HG03439 (cell line): ENCODE results near the gene DYSF.

Experiments used
- ATAC-seq: cut with Tn5 transposase; IDR thresholded peaks from one replicate; pipeline ENCODE4 v1.9.1; 2021; ENCODE audit warnings: mild to moderate bottlenecking, moderate library complexity; ENCODE audit not compliant: unreplicated experiment

Gene DYSF

DNA sequence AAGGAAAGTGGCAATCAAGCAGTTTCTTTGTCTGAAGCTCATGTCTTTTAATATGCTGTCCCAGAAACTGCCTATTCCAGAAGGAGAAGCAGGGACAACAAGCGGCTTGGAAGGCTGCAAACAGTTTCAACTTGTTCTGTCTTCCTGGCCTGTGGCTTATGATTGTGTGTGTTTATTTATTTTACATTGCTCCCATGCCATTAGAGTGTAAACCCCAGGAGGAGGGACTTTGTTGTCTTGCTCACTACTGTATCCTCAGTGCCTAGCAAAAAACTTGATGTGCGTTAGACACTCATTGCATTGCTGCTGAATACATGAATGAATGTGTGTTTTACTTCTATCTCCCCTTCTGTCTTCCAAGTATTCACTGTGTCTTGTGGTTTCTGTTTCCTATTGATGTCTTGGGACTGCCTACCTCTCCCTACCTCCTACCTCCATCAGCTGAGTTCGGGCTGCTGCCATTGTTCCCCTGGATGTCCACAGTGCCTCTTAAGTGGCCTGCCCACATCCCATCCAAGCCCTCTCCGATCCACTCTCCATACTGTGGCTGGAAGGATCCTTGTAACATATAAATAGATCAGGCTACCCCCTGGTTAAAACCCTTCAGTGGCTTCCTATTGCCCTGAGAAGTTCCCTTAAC, 261.4 kb downstream of the DYSF start:
- ATAC-seq: no peak

DNA sequence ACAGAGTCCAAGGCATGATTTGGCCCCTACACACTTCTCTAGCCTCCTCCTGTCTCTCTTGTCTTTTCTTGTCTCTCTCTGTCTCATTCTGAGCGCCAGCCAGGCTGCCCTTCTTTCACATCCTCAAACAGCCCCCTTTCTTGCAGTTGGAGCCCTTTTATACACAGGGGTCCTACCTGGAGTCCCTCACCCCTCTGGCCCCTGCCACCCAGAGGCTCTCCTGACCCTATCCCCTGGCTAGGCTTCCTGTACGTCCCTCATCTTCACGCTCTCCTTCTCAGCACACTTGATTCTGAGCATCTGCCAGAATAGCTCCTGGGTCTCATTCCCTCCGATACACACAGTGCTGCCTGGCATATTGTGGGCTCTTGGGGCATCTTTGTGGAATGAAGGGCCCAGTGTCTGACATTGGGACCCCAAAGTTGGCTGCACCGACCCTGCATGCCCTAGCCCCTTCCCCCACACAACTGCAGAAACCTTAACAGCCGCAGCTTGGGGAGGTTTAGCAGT, 261.9 kb downstream of the DYSF start:
- ATAC-seq: no peak

DNA sequence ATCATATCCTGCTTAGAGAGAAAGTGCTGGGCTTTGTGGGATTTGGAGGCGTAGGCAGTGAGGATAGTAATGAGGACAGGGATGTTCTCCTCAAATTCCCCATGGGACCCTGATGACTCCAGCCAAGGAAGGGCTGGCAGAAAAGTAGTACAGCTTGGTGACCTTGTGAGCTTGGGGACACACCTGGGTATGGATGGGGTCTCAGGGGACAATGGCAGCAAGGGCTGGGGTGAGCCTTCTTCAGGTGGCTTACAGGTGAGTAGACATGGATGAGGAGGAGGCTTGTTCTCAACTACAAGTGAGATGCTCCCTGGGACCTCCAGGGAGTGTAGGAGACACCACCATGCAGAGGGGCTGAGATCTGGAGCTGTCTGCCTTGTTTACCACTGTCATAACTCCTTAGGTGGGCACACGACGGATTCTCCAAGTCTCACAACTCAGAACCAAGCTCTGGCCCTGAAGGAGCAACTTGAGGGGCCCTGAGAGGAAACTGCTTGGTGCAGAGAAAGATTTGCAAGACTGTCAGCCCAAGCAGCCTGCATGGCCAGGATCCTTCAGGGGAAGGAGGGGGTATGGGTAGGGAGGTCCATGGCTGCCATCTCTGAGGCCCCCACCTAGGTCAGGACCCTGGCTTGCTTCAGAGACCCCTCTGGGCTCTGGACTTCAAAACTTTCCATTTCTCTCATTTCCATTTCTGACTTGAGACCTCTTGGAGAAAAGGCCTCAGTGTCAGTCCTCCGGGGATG, 262.8 kb downstream of the DYSF start:
- no peak for ATAC-seq

DNA sequence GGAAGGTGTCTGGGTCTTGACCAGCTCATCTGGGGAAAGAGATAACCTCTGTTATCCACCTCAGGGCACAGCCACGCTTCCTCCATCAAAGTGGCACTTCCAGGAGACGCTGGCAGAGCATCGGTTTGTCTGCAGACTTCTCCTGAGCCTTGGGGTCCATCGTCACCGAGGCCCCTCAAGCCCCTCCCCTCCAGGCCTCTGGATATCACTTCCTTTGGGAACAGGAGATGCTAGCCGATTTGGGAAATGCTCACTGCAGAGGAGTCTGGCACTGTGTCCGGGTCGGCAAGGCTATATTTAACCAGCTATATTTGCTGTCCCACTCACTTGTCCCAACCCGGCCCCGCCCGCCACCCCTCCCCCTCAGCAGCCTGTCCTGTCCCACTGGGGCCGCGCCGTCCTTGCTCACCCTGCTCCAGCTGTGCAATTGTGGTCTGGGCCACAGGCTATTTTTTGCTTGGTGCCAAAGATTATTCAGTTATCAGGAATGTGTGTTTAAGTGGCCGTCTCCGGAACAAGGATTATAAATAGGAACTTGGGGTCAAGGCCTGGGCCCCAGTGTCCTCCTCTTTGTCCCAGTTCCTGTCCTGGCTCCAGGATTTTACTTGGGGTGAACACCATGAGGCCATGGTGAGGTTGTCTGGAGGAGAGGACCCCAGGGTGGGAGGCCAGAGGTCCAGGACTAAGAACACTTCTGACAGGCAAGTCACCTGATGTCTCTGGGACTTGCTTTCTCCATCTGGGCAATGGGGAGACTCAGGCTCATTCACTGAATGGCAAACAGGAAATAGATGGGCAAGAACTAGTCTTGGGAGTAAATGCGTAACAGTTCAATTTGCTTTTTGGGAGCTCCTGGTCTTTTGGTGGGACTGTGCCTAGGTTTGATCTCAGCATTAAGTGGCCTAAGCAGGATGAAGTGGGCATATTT, 263.6 kb downstream of the DYSF start:
- ATAC-seq: no peak

DNA sequence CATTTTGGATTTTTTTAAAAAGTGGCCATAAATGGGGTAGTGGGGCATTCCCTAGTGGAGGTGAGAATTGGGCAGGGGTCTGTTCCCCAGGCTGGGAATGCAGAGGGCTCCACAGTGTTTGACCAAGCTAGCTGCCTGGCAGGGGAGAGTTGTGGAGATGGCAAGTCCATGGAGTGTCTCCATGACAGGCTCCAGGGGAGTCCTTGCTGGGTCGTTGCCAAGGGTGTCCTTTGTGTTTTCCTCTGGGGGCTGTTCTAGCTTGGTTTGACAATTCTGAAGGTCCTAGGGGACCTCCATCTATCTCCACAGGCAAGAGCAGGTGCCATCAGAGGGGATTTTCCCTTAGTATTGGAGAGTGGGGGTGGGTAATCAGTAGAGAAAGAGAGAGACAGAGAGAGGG, 265.3 kb downstream of the DYSF start:
- no peak for ATAC-seq

DNA sequence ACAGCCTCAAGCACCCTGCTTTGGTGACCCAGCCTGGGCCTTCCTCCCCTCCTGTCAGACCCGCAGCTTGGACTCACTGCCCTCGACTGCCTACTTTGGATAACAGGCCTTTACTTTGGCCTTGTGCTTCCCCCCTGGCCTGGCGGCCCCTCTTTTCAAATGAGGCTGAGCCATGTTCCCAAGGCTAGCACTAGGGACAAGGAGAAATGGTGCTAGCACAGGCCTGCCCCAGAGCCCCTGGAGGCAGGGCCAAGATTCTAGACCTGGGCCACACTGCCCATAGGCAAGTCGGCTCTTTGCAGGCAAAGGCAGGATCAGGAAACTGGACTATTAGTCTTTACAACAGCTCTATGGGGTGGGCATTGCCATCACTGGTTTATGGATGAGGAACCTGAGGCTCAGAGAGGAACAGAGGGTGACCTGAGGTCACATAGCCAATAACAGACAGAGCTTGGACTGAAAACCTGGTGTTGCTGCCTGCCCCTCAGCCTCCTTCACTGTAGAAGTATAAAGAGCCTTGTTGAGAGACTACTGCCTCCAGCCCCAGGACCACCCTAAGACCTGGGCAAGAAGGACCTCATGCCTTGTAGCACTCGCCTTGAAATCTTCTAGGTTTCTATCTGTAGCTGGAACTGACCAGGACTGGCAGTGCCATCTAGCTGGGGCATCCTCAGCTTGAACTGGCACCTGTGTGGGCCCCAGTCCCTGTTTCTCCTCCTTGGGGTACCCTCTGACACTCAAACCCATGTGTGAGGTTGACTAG, 266.3 kb downstream of the DYSF start:
- no peak for ATAC-seq

DNA sequence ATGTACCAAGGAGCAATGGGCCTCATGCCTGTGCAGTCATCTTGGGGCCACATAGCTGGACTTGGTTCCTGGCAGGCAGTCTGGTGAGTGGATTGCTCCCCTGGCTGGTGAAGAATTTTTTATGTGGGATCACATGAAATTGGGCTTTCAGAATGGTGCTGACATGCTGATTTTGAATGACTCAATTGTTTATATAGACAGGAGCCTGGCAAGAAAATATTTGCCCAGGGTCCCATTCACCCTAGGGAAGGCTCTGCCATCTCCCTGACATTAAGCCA, 266.9 kb downstream of the DYSF start:
- no peak for ATAC-seq

DNA sequence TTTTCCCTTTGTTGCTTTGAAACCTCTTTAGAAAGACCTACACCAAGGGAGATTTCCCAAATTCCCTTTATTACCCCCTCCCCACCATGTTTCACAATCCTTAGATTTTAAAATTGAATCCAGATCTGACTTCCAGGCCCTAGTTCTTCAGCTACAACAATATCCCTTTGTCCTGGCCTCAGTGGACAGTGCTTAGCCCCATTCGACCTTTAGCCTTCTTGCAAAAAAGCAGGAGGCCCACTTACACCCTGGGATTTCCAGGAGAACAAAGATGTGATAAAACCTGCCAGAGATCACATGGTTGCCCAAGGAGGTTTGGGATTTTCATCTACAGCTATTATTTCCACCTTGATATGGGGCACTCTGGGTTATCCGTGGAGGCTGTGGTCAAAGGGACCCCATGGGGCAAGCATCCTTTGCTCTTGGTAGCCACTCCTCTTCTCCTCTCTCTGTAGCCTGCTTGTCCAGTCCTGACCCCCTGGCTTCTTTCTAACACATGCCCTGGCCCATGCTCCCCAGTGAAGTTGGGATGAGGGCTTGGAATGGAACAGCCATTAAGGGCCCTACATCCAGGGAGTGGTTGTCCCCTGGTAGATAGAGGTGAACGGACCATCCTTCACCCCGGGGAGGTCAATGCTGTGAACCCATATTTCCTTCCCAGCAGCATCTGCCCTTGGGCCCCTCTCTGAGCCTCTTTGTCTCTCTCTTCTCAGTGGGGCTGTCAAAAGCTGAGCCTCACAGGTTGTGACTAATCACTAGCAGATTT, 267.4 kb downstream of the DYSF start:
- ATAC-seq: no peak

DNA sequence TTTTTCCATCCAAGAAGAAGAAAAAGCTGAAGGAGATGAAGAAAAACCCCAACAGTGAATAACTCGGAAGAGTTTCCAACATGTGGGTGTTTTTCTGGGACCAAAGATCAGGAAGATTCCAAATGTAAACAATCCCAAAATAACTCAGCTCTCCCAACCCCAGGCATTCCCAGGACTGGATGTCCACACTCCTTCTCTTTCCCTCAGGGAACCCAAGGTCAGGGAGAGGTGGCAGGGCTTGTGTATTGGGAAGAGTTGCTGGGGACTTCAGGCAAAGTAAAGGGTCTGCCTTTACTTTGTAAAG, 268.0 kb downstream of the DYSF start:
- ATAC-seq: no peak

DNA sequence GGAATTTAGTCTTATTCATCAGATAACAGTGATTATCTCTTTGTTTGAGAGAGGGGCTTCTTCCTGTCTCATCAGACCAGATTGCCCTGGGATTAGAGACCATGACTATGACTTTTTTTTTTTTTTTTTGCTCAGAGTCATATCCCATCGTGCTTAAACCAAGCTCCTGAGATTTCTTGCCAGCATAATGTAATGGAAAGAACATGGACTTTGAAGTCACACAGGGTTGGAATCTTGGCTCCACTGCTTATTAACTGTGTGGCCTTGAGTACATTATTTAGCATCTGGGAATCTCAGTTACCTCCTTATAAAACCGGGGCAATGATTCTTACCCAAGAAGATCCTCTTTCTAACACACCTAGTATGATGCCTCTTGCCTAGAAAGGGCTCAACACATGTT, 268.3 kb downstream of the DYSF start:
- ATAC-seq: no peak

DNA sequence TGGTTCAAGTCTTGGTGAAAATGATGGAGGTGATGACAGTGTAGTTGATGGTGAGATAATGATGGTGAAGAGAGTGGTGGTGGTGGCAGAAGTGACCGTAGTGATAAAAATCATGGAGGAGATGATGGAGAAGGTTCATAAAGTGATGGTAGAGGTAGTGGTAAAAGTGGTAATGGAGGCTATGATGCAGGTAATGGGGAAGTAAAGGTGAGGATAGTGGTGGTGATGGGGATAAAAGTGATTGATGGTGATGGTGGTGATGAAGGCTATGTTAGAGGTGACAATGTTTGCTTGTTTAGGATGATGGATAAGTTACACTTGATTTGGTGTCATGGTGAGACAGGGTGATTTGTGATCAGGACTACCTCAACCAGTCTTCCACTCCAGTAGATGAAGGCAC, 268.9 kb downstream of the DYSF start:
- ATAC-seq: no peak

DNA sequence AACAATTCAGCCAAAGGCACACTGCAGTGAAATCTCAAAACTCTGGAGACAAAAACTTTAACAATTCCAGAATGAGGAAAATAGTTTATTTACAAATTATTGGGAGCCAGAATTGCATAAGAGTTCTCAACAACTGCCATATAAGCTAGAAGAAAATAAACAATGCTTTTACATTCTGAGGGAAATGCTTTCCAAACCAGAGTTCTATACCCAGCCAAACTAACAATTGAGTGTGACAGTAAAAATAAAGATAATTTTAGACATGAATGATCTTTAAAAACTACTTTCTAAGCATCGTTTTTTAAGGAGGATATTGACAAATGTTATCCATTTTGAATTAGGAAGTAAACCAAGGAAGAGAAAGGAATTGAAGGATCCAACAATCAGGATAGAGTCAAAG, 271.4 kb downstream of the DYSF start:
- ATAC-seq: no peak

DNA sequence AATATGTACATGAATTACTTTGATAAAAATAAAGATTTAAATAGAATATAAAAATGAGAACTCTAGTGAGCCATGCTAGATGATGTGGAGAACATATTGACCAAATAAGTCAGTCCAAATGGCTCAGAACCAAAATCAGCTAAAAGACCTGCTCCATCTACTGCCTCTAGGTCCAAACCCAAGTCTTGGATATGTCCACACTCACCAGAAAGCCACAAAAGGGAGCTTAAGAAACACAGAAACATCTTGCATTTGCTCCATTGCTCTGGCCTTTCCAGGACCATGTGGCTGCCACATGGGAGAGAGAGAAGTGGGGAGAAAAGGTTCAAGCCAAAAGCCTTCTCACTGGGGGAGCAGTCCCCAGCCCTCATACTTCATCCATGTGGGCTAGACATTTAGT, 272.5 kb downstream of the DYSF start:
- no peak for ATAC-seq

DNA sequence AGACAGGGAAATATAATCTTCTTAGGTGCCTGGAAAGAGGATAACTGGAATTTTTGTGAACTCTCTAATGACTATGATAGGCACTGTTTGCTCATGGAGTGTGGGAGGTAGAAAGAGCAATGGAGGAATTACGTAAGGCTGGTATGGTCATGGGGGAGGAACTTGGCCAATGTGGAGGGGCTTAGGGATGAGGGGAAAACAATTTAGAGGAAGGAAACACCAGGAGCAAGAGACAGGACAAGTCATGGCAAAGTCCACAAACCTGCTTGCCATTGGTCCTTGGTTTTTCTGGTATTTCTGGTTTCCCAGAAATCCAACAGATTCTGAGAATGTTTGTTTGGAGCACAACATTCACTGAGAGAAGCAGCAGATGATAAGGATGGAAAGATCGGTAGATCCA, 274.2 kb downstream of the DYSF start:
- no peak for ATAC-seq

DNA sequence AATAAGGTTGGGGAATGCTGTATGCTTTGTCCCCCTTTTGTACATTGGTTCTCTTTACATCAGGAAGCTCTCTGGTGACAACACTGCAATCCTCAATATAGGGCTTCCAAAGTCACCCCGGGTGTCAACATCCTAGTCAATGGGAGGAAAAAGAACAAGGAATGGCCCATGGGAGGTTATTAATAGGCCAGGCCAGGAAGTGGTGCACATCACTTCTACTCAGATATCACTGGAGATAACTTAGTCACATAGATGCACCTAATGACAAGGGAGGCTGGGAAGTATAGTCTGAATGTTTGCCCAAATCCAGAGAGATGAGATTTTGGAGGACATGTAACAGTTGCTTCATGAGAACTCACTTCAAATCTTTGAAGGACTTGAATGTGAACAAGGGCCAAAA, 274.7 kb downstream of the DYSF start:
- no peak for ATAC-seq

DNA sequence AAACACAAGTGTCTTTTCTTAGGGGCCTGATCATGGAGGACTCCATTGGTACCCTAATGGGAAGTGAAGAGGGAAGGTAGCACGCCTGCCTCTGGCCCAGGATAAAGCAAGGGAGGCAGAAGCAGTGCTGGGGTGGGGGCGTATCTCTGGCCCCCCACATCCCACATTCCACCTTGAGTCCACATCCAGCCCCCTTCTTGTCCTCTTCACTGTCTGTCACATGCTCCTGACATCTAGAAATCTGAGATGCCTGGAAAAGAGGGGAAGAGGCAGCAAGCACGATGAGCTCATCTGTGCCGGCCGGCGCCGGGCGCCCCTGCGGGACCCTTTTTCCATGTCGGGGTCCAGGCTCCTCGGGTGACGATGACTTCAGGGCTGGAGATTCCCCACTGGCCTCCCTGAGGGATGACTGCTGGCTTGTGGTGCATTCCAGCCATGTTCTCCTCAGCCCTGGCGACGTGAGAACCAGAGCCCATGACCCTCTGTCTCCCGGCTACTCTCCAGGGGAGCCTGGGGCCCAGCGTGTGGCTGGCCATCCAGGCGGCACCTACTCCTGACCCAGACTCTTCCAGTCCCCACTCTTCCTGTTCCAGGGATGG, 277.5 kb downstream of the DYSF start:
- ATAC-seq: no peak

DNA sequence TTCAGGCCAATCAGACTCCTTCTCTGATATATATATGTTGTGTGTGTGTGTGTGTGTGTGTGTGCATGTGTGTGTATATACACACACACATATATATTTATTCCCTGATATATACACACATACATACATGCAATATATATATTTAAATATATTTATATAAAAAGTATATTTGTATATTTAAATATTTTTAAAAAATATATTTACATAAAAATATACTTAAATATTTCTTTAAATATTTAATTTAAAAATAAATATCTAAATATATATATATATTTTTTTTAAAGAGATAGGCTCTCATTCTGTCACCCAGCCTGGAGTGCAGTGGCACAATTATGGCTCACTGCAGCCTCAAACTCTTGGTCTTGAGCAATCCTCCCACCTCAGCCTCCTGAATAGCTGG, 281.3 kb downstream of the DYSF start:
- ATAC-seq: no peak

DNA sequence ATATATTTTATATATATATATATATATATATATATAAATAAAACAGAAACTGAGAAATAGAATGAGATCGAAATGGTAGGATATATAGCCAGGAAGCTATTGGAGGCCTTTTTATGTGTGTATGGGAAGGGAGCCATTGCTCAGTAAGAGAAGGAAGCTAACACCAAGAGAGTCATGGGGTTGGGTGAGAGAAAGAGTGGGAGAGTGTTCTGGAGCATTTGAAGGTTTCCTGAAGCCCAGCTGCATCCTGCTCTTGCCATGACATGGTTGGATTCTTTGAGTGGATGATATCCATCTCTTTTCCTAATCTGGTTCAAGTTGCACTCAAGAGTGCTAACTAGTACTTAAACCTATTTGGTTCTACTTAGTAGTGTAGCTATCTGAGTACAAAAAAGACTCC, 282.3 kb downstream of the DYSF start:
- ATAC-seq: no peak
